MM.1S (cell line): ENCODE measurements around the gene EMP1.

ENCODE experiments used
- CTCF ChIP-seq: fragments of 300-600 bp; sonication (generic); IDR thresholded peaks from 2 replicates; pipeline ENCODE4 v1.5.1; 2016; ENCODE audit warnings: antibody characterized with exemption, low read length, mixed read lengths
- EZH2phosphoT487 ChIP-seq: fragments of 300-600 bp; sonication (generic); IDR thresholded peaks from 2 replicates; pipeline ENCODE4 v1.6.1; 2018; ENCODE audit warnings: antibody characterized with exemption, low read length

GRCh38 chr12:13162904-13163303 is 33.6 kb upstream of the EMP1 start:
- TF ChIP-seq EZH2phosphoT487 (no peak), CTCF (no peak)
